IPS-18a (cell line): ENCODE data around the gene MICAL2.

Experiments used
- H3K27ac ChIP-seq: one replicate; pipeline ENCODE4 v1.5.1; 2013; ENCODE audit warnings: low read length
- H3K27me3 ChIP-seq: one replicate; pipeline ENCODE4 v1.6.1; 2013; ENCODE audit warnings: mild to moderate bottlenecking, low read length; ENCODE audit not compliant: control insufficient read depth, insufficient read depth
- H3K36me3 ChIP-seq: one replicate; pipeline ENCODE4 v1.6.1; 2013; ENCODE audit warnings: low read depth, low read length; ENCODE audit not compliant: control insufficient read depth
- H3K4me1 ChIP-seq: one replicate; pipeline ENCODE4 v1.6.1; 2013; ENCODE audit warnings: low read depth, low read length; ENCODE audit not compliant: control insufficient read depth
- H3K4me3 ChIP-seq: one replicate; pipeline ENCODE4 v1.5.1; 2013; ENCODE audit warnings: low read length
- H3K9ac ChIP-seq: one replicate; pipeline ENCODE4 v1.6.1; 2013; ENCODE audit warnings: mild to moderate bottlenecking, low read length, moderate library complexity
- H3K9me3 ChIP-seq: one replicate; pipeline ENCODE4 v1.6.1; 2013; ENCODE audit warnings: low read depth, low read length; ENCODE audit not compliant: control insufficient read depth

Gene MICAL2

DNA sequence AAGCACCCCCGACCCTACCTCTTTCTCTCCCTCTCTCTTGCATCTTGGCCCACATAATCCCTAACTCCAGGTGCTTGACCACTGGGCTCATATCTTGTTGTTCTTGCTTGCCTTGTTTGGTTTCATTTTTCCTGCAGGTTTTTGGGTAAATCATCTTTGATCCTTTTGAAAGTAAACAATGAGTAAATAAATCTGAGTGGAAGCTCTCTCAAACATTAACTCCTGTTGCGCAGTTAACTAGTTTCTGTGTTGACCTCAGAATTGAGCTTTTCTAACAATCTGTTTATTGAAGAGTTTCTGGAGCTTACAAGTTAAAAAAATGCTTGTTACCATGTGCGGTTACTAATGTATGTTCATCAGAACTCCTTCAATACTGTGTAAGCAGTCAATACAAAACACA lies 38.8 kb upstream of the MICAL2 start:
- H3K4me1 ChIP-seq, result peaks cover 15% of the 10 kb centered on the region
- H3K27ac ChIP-seq, result no peak overlapping the region
- H3K36me3 ChIP-seq, result no peaks in the 10 kb centered on the region
- H3K27me3 ChIP-seq, result no peaks in the 10 kb centered on the region
- no peak overlapping the region for H3K9ac ChIP-seq
- H3K4me3 ChIP-seq, result no peak overlapping the region
- H3K9me3 ChIP-seq, result no peaks in the 10 kb centered on the region

- Histone ChIP-seq H3K4me1 (no peaks in the 10 kb centered on the region), H3K9me3 (no peaks in the 10 kb centered on the region)
Measured at GRCh38 chr11:12073436-12073835, 37.0 kb upstream of the MICAL2 start.

DNA sequence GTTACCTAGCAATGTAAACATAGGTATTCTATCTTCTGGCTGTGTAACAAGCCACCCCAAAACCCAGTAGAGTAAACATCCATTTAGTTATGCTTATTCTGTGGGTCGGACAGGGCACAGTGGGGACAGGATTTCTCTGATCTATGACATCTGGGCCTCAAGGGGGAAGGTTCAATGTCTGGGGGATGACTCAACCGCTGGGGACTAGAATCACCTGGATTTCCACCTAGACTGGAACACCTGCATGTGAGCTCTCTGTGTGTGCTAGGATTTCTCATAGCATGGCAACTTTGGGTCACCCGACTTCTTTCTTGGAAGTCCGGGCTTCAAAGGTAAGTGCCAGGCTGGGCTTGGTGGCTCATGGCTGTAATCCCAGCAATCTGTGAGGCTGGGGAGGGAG lies 36.5 kb upstream of the MICAL2 start:
- no peak overlapping the region for H3K4me3 ChIP-seq
- H3K36me3 ChIP-seq, result no peaks in the 10 kb centered on the region
- H3K4me1 ChIP-seq, result no peaks in the 10 kb centered on the region
- no peak overlapping the region for H3K9ac ChIP-seq
- no peaks in the 10 kb centered on the region for H3K27me3 ChIP-seq
- H3K9me3 ChIP-seq, result no peaks in the 10 kb centered on the region
- H3K27ac ChIP-seq, result no peak overlapping the region

More at GRCh38 chr11:12073436-12073835, 37.0 kb upstream of the MICAL2 start:
- H3K4me3 ChIP-seq, result no peak overlapping the region
- no peaks in the 10 kb centered on the region for H3K27me3 ChIP-seq
- H3K36me3 ChIP-seq, result no peaks in the 10 kb centered on the region
- no peak overlapping the region for H3K9ac ChIP-seq
- H3K27ac ChIP-seq, result no peak overlapping the region

DNA sequence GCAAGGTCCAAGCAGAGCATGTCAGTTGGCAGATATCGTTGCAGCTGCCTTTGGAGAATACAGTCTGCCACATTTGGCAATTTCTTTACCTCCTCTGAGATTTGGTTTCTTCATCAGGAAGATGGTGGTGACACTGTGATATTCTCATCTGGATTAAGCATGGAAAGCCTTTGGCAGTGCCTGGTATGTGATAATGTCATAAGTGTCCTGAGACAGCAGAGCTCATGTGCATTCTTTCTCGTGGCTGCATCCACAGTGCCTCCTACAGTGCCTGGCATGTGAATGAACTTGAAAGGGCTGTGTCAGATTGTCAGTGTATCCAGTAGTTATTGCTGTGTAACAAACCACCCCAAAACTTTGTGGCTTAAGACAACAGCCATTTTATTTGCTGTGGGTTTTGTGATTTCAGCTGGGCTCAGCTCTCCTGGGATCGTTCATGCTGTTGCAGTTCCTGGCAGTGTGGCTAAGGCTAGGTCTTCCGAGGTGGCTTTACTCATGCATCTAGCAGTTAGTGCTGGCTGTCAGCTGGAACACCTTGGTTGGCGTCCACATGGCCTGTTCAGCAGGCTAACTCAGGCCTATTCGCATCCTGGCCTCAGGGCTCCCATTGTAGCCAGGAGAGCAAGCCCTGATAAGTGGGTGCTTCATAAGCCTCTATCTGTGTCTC lies 35.7 kb upstream of the MICAL2 start:
- Histone ChIP-seq H3K4me1 (no peaks in the 10 kb centered on the region), H3K9me3 (no peaks in the 10 kb centered on the region), H3K27ac (no peak overlapping the region), H3K36me3 (no peaks in the 10 kb centered on the region), H3K9ac (no peak overlapping the region), H3K27me3 (no peaks in the 10 kb centered on the region), H3K4me3 (no peak overlapping the region)

DNA sequence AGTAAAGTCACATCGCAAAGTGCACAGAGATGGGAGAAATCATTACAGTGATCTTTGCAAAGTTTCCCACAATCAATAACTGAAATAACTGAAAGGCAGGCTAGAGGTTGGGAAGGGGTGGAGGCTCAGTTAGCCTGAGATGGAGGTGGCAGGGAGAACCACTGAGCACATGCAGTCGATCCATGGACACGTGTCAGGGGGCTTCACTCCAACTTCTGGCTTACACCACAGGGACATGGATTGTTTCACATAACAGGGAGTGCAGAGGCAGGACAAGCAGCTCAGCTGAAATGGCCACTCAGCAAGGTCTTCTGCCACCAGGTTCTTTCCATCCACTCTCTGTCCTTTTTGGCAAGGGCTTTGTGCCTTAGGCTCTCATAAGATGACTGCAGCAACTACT lies 35.1 kb upstream of the MICAL2 start:
- Histone ChIP-seq H3K36me3 (no peaks in the 10 kb centered on the region), H3K9ac (no peak overlapping the region), H3K27ac (no peak overlapping the region), H3K27me3 (no peaks in the 10 kb centered on the region), H3K4me1 (no peaks in the 10 kb centered on the region), H3K9me3 (no peaks in the 10 kb centered on the region), H3K4me3 (no peak overlapping the region)

GRCh38 chr11:12075822-12076821 lies 34.3 kb upstream of the MICAL2 start:
- Histone ChIP-seq H3K27ac (no peak overlapping the region), H3K4me1 (no peaks in the 10 kb centered on the region), H3K9ac (no peak overlapping the region), H3K4me3 (no peak overlapping the region), H3K36me3 (no peaks in the 10 kb centered on the region), H3K27me3 (no peaks in the 10 kb centered on the region), H3K9me3 (no peaks in the 10 kb centered on the region)

DNA sequence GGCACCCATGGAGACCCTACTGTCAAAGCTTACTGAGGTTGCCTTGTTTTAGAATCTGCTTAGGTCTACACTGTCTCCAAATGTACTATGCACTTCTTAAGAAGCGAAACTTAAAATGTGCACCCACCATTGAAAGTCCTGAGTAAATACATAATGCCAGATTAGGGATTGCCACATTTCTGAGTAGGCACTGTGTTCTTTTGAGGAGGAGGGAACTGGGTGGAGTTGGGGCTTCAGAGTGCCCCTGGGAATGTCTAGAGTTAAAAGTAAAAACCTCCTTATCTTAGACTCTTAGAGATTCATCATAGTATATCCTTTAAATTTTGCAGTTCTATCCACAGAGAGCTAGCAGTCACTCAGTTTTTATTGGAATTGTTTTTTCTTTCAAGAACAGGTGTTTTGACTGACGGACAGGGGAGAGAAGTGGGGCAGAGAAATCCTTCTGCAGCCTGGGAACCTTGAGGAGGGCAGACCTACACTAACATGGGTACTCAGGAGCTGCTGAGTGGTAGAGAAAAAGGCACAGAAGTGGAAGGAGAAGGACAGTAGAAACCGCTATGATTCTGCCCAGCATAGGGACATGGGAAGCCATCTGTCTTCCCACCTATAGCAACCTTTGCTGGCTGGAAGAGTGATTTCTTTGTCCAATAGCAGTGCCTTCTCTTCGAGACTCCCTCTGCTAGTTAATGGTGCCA lies 33.4 kb upstream of the MICAL2 start:
- Histone ChIP-seq H3K4me3 (no peak overlapping the region), H3K27ac (no peak overlapping the region), H3K9me3 (no peaks in the 10 kb centered on the region), H3K27me3 (no peaks in the 10 kb centered on the region), H3K4me1 (no peaks in the 10 kb centered on the region), H3K9ac (no peak overlapping the region), H3K36me3 (no peaks in the 10 kb centered on the region)

GRCh38 chr11:12077535-12078280 lies 32.7 kb upstream of the MICAL2 start:
- H3K4me3 ChIP-seq, result no peak overlapping the region
- no peaks in the 10 kb centered on the region for H3K27me3 ChIP-seq
- no peaks in the 10 kb centered on the region for H3K9me3 ChIP-seq
- no peaks in the 10 kb centered on the region for H3K36me3 ChIP-seq
- no peak overlapping the region for H3K9ac ChIP-seq
- H3K4me1 ChIP-seq, result no peaks in the 10 kb centered on the region
- no peak overlapping the region for H3K27ac ChIP-seq

GRCh38 chr11:12079726-12080556 lies 30.4 kb upstream of the MICAL2 start:
- Histone ChIP-seq H3K9ac (no peak overlapping the region), H3K9me3 (no peaks in the 10 kb centered on the region), H3K27me3 (no peaks in the 10 kb centered on the region), H3K4me3 (no peak overlapping the region), H3K4me1 (no peaks in the 10 kb centered on the region), H3K27ac (no peak overlapping the region), H3K36me3 (no peaks in the 10 kb centered on the region)

DNA sequence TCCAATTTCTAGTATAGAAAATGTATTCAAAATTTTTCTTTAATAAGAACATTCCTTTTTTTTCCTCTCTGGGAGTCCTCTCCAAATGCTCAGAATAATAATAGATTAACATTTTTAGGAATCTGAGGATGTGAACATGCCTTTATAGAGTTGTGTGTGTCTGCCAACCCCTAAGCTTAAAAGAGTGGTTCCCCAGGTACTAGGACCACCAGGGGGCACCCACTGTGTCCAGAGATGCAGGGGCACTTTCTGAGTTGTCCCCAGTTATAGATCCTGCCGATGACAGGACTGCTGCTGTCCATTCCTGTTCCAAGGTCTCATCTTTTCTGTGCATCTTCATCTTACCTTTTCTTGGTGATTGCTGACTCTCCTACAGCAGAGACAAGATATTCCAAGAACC lies 27.0 kb upstream of the MICAL2 start:
- no peak overlapping the region for H3K9ac ChIP-seq
- H3K4me3 ChIP-seq, result no peak overlapping the region
- H3K36me3 ChIP-seq, result no peaks in the 10 kb centered on the region
- no peaks in the 10 kb centered on the region for H3K9me3 ChIP-seq
- no peak overlapping the region for H3K27ac ChIP-seq
- H3K27me3 ChIP-seq, result no peaks in the 10 kb centered on the region
- no peaks in the 10 kb centered on the region for H3K4me1 ChIP-seq
